22Rv1 (cell line): ENCODE measurements around the gene ZNF500.

ENCODE experiments used
- H3K27ac ChIP-seq: fragments of 450-650 bp; 2 replicates; pipeline ENCODE4 v1.5.1; 2017
- ZFX ChIP-seq: fragments of 450-650 bp; IDR thresholded peaks from 2 replicates; pipeline ENCODE4 v1.6.1; 2017; ENCODE audit warnings: antibody characterized with exemption, borderline replicate concordance
- TF ChIP-seq, protein P1 (sequence below): fragments of 450-650 bp; IDR thresholded peaks from 2 replicates; pipeline ENCODE4 v1.5.1; 2017; ENCODE audit warnings: mild to moderate bottlenecking

The ZNF500 gene

DNA sequence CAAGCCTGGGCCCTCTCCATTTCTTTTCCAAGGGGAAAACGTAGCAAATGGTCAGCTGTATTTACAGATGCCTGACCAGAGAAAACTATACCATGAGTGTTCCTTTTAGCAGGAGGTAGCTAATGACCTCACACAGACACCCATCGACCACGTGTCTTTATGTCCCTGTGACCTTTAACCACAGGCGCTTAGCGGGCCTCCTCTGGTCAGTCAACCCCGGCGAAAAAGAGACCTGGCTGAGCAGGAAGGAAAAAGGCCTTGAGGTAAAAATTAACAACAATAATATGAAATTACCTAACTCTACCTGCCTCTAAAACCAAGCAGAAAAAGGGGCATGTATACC lies 64.5 kb downstream of the ZNF500 start:
- no peak overlapping the region for H3K27ac ChIP-seq
- no peak for TF ChIP-seq ZFX
- TF ChIP-seq, protein P1, sequence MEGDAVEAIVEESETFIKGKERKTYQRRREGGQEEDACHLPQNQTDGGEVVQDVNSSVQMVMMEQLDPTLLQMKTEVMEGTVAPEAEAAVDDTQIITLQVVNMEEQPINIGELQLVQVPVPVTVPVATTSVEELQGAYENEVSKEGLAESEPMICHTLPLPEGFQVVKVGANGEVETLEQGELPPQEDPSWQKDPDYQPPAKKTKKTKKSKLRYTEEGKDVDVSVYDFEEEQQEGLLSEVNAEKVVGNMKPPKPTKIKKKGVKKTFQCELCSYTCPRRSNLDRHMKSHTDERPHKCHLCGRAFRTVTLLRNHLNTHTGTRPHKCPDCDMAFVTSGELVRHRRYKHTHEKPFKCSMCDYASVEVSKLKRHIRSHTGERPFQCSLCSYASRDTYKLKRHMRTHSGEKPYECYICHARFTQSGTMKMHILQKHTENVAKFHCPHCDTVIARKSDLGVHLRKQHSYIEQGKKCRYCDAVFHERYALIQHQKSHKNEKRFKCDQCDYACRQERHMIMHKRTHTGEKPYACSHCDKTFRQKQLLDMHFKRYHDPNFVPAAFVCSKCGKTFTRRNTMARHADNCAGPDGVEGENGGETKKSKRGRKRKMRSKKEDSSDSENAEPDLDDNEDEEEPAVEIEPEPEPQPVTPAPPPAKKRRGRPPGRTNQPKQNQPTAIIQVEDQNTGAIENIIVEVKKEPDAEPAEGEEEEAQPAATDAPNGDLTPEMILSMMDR = no peak

DNA sequence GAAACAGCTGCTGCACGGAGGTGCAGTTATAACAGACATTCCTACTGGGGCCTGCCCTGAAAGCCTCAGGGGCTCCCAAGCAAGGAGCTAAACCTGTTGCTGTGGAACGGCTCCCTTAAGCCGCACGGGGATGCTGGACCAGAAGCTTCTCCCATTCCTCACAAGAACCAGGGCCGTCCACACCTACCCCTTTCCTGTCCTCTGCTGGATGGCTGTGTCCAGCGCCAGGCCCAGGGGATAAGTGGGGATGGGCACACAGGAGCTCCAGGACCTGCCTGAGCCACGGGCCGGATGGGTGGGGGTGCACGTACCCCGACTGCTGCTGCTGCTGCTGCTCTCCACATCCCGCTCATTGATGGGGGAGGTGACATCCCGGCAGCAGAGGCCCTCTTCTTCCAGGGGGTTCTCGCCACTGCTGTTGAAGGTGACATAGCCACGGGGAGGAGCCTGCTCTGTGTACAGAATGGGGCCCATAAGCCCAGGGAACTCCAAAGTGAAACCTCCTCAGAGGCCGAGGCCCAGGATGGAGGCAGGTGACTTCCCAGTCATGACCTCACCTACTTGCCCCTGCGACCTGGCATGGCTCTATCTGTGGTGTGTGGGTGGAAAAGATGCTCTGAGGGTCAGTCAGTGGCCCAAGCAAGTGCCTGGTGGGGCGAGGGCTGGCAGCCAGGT lies 65.0 kb downstream of the ZNF500 start:
- TF ChIP-seq, protein P1 = no peak
- TF ChIP-seq ZFX = no peak
- no peak overlapping the region for H3K27ac ChIP-seq

DNA sequence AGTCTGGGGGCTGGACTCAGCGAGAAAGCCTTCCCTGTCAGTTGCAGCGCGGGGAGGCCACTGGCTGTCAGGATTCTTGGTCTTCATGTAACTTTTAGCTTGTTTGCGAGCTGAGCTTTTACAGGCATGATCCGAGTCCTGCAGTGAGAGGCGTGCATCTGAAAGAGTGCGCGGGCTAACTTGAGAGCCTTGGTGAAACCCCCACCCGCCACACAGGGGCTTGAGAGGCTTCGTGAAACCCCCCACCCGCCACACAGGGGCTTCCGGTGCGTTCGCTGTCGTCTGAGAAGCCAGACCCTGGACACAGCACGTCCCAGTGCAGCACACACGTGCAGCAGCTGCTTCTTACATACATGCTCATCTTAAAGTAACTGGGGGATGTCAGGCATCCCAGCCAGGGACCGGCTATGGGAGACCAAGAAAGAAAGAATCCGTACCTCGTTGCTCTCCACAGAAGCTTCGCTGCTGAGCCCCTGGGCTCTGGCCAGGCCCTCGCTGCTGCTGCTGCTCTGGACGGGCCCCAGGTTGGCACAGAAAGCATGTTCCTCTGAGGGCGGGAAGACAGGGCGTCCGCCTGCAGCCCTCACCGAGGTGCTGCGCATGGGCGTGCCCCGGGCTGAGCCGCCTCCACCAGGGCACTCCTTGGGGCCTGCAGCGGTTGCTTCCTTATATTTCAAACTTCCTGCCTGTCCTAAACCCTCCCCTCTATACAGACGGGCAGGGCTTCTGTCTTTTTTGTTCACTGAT lies 65.8 kb downstream of the ZNF500 start:
- no peak for TF ChIP-seq ZFX
- TF ChIP-seq, protein P1 = no peak
- no peak overlapping the region for H3K27ac ChIP-seq

DNA sequence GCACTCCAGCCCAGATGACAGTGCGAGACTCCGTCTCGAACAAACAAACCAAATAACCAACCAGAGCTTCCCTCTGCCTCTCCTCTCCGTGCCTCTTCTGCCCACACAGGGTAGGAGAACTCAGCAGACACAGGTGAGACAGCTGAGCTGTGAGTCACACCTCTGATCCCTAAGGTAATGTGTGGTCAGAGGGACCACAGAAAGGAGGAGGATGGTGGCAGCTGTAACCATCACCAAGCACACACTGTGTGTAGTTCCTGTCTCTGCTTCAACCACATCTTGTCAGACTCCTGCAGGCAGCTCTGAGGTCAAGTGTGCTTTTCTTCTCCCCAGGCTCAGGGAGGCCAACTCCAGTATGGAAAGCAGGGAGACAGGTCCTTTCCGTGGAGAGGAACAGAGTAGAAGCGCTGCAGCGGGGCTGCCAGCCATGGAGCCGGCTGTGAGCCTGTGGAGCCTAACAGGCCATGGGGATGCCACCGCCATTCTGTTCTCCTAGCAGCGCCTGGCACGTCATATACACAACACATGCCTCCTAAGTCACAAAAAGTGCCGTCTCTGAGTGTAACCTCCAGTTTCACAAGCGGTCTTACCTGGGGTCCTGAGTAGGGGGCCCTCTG lies 66.5 kb downstream of the ZNF500 start:
- TF ChIP-seq, protein P1 = no peak
- TF ChIP-seq ZFX = no peak
- H3K27ac ChIP-seq = no peak overlapping the region

DNA sequence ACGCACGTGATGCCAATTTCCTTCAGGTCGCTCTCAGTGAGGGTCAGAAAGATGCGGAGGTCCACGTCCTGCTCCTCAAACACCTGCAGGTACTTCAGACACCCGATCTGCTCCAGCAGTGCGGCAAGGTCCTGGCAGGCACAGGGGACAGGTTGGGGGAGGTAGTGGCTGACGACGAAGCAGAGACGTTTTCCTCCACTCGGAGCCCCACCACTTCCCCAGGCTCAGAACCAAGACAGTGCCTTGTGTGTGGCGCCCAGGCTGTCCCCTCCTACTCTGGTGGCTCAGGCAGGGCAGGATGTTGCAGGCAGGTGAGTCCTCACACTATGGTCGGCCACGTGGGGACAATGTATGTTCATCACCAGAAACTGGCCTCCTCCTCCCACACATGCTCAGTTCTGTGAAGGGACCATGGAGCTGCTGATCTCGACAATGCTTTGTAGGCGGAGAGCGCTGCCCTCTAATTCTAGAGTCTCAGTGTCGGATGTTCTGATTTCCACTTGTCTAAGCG lies 67.9 kb downstream of the ZNF500 start:
- H3K27ac ChIP-seq = no peak overlapping the region
- TF ChIP-seq, protein P1 = no peak
- no peak for TF ChIP-seq ZFX

DNA sequence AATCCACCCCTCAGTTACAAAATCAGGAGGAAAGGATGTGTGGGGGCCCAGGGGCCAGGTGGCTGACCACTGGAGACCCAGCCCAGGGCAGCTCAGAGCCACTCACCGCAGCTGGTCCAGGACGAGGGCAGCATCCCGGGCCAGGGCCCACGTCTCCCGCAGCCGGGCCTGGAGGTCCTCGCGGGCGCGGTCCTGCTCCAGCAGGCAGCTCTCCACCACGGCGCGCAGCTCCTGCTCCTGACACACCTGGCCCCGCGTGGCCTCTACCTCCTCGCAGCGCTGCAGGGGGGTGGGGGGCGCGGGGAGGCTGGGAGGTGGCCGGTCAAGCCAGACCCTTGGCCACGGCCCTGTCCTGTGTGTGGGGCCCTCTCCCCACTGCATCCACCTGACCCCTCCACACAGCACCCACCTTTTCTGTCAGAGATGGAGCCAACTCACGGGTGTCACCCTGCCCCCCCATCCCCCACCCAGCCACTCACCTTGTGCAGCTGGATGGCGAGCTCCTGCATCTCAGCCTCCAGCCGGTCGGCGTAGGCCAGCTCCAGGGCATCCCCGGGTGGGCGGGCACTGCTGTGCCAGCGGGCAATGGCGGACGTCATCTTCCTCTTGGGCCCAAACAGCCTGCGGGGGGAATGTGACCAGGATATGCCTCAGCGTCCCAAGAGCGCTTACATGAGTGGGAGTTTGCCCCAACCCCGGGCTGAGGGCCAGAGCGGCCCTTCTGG lies 68.5 kb downstream of the ZNF500 start:
- no peak overlapping the region for H3K27ac ChIP-seq
- TF ChIP-seq, protein P1 = no peak
- no peak for TF ChIP-seq ZFX
